GM19395 (cell line): ENCODE results near the gene TEKT1.
"Not testable (repeated sequence)": the region's sequence is repeated elsewhere in the genome, so short reads cannot be mapped to it uniquely, and the experiment has no call there.

Experiments used
- ATAC-seq: cut with Tn5 transposase; IDR thresholded peaks from one replicate; pipeline ENCODE4 v1.9.1; 2021; ENCODE audit warnings: mild to moderate bottlenecking, moderate library complexity; ENCODE audit not compliant: unreplicated experiment

TEKT1 gene

DNA sequence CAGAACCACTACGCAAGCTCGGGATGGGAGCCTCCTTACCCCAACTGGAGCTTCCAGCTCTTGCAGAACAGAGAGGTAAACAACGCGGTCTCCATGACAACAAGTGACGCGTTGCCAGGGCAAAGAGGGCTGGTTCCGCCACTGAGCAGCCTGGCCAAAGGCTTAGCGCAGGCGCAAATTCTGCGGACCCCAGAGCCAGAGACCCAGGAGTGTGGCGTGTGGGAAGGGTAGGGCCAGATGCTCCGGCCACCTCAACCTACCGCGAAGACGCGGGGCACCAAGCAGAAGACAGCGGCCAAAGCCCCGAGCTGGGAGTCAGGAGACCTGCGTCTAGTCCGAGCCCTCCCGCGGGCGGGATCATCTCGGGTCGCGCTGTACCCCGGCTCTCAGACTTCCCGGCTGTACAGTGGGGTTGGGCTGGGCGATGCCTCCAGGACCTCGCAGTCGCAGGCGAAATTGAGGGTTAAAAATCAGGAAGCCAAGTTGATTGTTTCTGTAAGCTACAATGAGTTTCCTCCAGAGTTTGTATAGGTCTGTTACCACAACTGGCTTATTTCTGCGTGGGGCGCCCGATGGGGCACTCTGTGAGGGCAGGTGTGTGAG is at the start of gene TEKT1:
TEKT1 (minus strand) TSS at position 69 of the 603 bp plus-strand sequence. CDS start 1,353 bp downstream, outside the sequence.
- ATAC-seq = no peak

DNA sequence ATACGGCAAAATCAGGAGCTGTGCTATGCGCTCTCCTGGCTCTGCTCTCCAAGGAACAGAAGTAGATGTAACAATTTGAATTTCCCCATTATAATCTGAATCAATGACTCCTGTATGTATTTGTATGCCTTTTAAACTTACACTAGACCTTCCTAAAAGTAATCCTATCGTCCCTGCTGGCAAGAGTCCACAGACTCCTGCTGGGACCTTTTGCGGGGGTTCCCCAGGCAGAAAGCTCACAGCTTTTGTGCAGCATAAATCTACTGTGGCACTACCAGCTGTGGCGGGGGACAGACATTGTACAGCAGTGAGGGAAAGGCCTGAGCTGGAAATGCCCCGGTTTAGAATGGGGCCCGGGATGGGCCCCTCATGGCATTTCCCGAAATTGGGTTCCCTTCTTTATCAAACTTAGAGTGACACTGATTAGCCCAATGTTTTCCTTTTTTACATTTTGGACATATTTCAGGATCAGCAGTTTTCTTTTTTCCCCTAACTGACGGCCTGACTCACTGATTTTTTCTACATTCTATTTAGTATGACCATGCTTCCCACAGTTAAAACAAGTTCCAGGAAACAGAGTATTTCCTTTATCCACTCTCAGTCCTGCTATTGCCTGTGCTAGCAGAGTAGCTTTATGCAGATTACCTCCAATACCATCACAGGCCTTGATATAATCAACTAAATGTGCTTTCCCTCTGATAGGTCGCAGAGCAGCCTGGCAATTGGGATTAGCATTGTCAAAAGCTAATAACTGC is 47.9 kb upstream of the TEKT1 start:
- not testable (repeated sequence) for ATAC-seq

- not testable (repeated sequence) for ATAC-seq
Observed at GRCh38 chr17:6875276-6875675, 43.7 kb upstream of the TEKT1 start.

GRCh38 chr17:6872936-6873335 is 41.4 kb upstream of the TEKT1 start:
- ATAC-seq = no peak

GRCh38 chr17:6870841-6871240 is 39.3 kb upstream of the TEKT1 start:
- no peak for ATAC-seq

DNA sequence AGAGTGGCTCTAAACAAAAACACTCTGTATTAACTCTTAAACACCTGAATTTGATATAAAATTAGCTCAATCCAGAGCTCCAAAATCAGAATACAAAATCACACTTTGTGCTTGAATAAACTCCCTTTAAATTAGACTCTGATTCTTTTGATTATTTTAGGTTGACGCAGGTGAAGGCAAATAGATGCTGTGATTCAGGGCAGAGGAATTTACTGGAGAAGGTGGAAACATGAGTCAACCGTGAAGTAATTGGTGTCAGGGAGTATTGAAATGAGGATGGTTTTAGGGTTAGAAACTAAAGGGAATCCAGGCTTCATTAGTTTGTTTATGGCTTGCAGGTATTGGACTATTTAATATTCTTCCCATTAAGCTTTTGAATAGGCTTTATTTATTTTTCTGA is 37.1 kb upstream of the TEKT1 start:
- no peak for ATAC-seq

DNA sequence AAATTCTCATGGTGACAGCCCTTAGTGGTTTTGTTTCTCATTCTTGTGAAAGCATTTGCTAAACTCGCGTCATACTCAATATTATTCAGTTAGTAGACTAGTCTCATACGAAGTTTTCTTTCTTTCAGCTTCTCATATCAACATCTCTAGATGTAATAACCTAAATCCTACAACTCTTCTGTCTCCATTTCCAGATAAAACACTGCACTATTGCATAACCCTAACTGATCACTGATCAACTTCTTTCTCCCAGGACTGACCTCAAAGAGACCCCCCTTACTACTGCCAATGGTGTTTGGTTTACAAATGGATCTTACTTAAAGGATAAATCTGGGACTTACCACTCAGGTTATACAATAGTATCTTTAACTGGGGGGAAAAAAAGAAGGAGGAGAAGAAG is 36.3 kb upstream of the TEKT1 start:
- no peak for ATAC-seq

DNA sequence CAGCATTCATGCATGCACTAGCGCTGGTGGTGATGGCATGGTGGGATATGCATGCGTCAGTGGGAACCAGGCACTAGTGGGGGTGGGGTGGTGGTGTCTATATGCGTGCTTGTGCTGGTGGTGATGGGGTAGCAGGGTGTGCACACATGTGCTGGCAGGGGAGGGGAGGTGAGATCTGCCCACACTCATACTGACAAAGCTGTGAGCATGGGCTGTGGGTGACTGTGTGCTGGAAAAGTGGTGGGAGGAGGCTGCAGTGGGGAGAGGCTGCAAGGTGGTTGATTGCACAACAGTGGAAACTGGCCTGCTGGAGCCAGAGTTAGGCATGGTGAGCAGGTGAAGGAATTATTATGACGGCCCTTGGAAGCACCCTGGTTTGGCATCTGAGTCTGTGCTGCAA is 31.3 kb upstream of the TEKT1 start:
- no peak for ATAC-seq

DNA sequence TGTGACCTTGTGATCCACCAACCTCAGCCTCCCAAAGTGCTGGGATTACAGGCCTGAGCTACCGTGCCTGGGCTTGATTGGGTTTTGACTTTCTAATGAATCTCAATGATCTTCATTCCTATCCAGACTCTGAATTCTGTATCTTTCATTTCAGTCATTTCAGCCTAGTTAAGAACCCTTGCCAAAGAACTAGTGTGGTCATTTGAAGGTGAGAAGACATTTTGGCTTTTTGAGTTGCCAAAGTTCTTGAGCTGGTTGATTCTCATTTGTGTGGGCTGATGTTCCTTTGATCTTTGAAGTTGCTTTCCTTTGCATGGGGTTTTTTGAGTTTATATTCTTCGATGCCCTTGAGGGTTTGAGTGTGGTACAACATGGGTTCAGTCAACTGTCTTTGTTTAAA is 30.6 kb upstream of the TEKT1 start:
- ATAC-seq = no peak

- ATAC-seq = no peak
Observed at GRCh38 chr17:6857904-6858303, 26.4 kb upstream of the TEKT1 start.

- no peak for ATAC-seq
Observed at GRCh38 chr17:6857336-6857735, 25.8 kb upstream of the TEKT1 start.

DNA sequence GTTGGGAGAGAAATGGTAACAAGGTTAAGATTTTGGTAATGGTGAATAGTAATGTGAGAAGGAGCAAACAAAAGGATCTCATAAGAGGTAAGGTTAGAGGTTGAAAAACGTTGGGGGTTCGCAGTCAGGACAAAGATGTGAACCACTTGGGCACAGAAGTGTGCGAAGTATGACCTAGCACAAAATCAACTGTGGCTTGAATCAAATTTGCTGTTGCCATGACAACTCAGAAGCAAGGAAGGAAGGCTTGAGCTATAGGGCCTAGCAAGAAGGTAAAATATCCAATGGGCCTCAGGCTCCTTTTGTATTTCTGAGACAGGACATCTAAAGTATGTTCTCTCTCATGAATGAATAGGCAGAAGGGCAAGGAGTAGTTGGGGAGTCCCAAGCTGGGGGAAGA is 24.5 kb upstream of the TEKT1 start:
- no peak for ATAC-seq

DNA sequence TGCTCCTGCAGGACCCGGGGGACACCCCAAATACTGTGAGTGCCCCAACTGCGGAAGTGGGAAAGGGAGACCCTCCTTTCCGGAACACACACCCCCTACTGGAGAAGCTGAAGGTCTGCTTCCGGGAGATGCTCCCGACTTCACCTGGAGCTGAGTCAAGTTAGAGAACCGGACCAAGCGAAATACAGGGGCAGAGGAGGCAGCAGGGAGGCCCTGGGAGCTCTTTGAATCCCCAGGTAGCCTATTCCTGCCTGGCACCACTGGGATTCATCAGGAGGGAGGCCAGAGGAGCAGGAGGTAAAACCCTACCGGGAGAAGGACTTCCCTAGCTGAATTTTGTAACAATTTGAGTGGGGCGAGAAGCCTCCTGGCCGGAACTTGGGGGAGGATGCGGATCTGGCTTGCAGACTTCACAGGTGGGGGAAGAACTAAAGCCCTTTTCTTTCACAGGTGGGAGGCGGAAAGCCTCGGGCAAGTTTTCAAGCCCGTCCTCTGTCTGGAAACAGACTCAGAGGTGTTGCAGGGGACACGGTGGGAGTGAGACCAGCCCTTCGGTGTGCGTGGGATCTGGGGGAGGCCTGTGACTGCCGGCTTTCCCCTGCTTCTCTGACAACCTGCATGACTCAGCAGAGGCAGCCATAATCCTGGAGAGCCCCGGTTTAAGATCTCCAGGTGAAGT is 22.4 kb upstream of the TEKT1 start:
- no peak for ATAC-seq

GRCh38 chr17:6848545-6849179 is 17.1 kb upstream of the TEKT1 start:
- ATAC-seq = not testable (repeated sequence)

GRCh38 chr17:6846138-6846537 is 14.6 kb upstream of the TEKT1 start:
- not testable (repeated sequence) for ATAC-seq

DNA sequence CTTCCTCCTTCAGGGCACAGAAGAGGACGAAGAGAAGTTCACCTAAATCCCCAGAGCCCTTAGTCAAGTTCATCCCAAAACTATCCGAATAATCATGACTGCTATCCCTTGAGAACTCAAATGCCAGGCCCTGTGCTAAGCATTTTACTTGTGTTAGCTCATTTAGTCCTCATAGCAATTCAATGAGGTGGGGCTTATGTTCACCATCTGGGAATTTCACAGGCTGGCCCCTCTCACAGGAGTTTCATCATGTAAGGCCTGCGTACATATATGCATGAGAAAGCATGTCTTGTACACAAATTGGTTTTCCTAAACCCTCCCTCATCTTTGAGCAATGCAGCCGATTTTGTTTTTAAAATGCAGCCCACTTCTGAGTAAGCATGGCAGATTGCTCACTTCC is 12.9 kb upstream of the TEKT1 start:
- ATAC-seq = not testable (repeated sequence)

GRCh38 chr17:6843241-6843880 is 11.8 kb upstream of the TEKT1 start:
- no peak for ATAC-seq

- not testable (repeated sequence) for ATAC-seq
Observed at GRCh38 chr17:6841769-6842168, 10.2 kb upstream of the TEKT1 start.

- no peak for ATAC-seq
Observed at GRCh38 chr17:6830383-6830986, 1.0 kb downstream of the TEKT1 start.

- ATAC-seq = no peak
Observed at GRCh38 chr17:6823011-6823442, 8.5 kb downstream of the TEKT1 start.

DNA sequence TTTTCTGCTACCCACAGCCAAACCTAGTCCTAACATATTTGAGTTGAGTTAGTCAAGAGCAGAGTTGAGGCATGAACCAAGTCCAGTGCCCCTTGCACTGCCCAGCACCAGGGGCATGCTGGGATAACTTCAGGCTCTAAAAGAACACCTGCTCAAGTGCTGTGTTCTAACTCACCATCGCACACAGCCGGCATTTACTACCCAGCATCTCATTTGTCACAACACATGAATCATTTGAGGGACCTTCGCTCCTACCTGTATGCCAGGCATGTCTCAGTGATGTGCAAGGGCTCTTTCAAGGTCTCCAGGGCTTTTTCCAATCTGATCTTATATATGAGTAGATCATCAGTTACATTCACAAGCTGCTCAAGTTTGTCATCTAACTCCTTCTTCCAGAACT is 12.6 kb downstream of the TEKT1 start:
- ATAC-seq = no peak
